ENCODE results near the gene UBXN10. TPM values are rescaled to one million over a fixed set of nuclear protein-coding genes. Genes with fewer than 3 reads are reported as not detected.

The UBXN10 gene
- polyA plus RNA-seq, 3 donors: 5.6 to 6.9 (median 6.1) TPM

GRCh38 chr1:20180844-20181207 is 5.1 kb upstream of the UBXN10 start:
- no peak for DNase-seq (ENCODE audit: low read depth in 3 of 3, low spot score in 2 of 3)

DNA sequence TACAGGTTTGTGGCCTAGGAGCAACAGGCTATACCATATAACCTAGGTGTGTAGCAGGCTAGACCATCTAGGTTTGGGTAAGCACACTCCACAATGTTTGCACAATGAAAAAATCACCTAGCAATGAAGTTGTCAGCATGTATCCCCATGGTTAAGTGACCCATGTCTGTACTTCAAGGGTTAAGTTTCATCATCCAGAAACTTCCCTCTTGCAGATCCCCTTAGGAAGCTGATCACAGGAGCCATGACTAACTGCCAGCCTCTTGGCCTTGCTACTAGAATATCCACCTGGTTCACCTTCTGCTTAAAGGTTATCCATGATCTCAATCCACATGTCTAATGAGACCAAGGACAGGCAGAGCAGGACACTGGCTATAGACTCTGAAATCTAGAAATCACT is 3.5 kb upstream of the UBXN10 start:
- no peak for DNase-seq (ENCODE audit: low read depth in 3 of 3, low spot score in 2 of 3)

DNA sequence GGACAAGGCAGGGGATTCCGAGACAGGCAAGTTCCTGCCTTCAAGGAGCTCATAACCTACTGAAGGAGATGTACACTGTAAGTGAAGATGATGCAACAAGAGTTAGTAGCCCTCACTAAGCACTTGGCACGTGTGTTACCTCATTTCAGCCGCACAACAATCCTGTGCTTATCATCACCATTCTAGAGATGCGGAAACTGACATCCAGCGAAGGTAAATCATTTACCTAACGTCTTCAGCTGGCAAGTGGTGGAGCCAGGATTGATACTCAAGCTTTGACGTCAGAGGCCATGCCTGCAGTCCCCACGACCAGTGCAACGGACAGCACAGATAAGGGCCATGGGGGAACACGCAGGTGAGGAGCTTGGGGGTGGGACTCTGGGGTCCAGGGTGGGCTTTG is 2.9 kb upstream of the UBXN10 start:
- DNase-seq (ENCODE audit: low read depth in 3 of 3, low spot score in 2 of 3): no peak

DNA sequence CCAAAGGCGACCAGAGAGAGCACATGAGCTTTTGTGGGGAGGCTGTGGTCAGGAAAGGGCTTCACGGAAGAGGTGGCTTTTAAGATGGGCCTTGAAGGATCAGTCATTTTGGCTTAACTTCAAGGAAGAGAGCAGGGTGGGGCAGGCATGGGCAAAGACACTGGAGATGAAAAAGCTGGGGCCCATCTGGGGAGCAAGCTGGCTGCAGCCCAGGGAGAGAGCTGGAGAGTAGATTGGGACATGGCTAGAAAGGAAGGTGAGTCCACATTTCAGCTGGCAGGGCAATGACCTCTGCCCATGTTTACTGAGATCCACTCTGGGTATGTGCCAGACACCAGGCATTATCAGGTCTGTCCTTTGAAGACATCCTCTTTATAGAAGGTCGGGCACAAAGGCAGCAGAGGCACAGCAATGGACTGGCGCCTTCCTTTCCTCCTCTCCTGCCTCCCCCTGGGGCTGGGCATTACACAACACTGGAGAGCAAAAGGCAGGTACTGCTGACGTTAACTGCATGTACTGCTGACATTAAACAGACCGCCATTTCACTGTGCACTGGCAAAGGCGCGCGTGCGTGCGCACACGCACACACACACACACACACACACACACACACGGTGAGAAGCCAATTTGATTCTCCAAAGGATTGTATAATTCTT is 2.2 kb upstream of the UBXN10 start:
- no peak for DNase-seq (ENCODE audit: low read depth in 3 of 3, low spot score in 2 of 3)

DNA sequence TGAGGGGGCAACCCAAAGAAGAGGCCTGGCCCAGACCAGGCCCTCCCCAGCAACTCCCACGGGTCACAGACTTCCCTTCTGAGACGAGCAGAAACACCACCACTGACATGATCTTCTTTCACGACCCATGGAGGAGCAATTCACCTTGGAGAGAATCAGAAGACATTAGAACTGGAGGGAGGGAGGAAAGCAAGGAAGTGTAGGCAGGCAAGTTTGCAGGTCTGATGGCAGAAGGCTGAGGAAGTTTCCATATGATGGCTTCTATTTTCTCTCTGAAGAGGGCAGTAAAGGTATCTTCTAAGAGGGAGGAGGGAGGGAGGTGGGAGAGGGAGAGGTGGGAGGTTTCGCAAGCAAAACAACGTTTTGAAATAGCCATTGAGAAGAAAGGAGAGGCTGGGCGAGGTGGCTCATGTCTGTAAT is 1.4 kb upstream of the UBXN10 start:
- DNase-seq (ENCODE audit: low read depth in 3 of 3, low spot score in 2 of 3): no peak

DNA sequence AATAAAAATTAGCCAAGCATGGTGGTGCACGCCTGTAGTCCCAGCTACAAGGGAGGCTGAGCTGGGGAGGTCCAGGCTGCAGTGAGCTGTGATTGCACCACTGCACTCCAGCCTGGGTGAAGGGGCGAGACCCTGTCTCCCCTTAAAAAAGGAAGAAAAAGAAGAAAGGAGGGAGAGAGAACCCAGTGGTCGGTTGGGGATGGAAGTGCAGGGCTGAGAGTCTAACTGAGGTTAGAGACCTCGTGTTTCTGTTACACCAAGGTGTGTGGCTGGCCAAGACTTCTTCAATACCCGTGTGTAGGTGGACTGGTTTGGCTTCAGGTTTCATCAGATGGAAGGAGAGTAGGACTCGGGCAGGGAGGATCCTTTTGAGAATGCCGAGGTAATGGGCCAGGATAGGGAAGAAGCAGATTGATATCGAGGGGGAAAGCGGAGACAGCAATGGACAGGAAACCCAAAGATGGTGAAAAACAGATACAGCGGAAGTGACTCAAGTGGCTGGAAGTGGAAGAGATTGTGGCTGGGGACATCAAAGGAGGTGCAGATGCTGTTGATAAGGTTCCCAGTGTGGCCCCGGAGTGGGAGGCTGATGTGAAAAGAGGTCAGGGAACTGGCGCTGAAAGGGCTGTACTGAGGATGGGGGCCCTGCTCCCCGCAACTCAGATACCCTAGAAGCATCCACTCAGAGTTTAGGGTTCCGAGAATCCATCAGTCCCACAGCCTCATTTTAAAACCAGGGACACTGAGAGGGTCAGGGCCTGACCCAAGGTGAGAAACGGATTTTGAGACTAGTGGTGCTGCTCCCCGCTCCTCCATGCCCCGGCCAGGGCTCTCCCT is 681 bp upstream of the UBXN10 start:
- DNase-seq (ENCODE audit: low read depth in 3 of 3, low spot score in 2 of 3): no peak

DNA sequence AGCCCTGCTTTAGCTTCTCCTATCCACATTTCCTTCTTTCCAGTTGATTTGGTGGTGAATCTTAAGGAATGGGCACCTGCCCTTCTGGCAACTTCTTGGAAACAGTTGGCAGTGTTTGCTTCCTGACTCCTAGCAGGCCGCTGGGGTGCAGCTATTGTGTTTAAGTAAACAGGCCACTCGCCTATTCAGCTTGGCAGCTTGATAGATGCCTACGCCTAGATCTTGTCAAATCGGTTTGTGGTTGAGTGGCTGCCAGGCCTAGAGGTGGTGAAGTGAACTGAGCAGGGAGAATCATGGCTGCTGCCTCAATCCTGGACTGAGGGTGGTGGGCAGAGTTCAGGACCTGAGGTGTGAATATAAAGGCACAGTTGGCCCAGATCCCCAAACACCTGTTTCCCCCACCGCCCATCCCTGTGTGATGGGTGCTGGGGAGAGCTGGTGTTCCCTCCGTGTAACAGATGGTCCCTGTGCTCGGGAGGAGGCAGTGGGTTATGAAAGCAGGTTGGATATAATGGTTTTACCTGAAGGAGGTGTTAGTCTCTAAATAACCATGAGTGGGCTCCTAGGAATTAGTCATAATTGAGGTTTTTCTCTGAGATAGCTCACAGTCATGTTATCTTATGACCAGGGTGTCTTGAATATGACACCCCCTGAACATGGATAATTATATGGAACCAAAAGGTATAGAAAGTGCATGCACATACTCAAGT is 1.4 kb downstream of the UBXN10 start:
- no peak for DNase-seq (ENCODE audit: low read depth in 3 of 3, low spot score in 2 of 3)

DNA sequence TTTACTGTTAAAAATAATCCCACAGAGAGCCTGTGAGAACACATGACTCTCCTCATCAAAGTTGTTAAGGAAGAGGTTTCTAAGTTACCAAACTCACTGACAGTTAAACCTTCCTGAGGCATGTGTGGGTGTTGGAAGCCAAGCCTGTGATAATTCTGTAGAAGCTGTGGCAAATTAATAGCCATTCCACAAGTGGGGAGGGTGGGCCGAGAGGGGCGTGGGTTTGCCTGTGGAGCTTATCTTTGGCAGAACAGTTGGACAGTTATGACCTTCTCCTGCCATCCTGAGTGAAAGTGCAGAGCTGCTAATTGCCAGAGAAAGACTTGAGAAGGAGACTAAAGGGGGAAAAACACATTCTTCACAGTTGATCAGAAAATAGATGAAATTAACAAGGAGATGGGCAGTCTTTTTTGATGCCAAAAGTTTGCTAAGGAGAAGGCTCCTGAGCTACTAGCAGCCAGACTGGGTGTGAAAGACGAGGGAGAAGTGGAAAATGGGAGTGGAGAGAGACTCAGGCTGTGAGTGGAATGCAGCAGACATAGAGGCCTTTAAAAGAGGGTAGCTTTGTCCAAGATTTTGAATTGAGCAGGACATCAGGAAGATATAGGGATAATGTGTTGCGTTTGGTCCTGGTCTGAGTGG is 2.0 kb downstream of the UBXN10 start:
- no peak for DNase-seq (ENCODE audit: low read depth in 3 of 3, low spot score in 2 of 3)

DNA sequence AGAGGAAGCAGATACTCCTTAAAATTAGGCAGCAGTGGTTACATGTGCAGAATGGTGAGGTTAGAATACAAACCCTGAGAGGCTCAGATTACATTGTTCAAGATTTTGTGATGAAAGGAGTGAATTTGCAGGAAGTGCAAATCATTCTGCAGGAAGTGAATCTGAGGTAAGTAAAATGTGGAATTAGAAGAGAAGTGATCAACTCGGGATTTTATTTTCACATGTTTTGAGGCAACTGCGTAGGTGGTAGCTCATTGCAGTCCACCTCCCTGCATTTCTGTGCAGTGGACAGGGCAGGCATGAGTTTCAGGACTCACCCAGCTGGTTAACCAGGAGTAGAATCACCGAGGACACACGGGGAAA is 2.5 kb downstream of the UBXN10 start:
- DNase-seq (ENCODE audit: low read depth in 3 of 3, low spot score in 2 of 3): no peak

- DNase-seq (ENCODE audit: low read depth in 3 of 3, low spot score in 2 of 3): no peak
Observed at GRCh38 chr1:20189664-20190063, 3.8 kb downstream of the UBXN10 start.

DNA sequence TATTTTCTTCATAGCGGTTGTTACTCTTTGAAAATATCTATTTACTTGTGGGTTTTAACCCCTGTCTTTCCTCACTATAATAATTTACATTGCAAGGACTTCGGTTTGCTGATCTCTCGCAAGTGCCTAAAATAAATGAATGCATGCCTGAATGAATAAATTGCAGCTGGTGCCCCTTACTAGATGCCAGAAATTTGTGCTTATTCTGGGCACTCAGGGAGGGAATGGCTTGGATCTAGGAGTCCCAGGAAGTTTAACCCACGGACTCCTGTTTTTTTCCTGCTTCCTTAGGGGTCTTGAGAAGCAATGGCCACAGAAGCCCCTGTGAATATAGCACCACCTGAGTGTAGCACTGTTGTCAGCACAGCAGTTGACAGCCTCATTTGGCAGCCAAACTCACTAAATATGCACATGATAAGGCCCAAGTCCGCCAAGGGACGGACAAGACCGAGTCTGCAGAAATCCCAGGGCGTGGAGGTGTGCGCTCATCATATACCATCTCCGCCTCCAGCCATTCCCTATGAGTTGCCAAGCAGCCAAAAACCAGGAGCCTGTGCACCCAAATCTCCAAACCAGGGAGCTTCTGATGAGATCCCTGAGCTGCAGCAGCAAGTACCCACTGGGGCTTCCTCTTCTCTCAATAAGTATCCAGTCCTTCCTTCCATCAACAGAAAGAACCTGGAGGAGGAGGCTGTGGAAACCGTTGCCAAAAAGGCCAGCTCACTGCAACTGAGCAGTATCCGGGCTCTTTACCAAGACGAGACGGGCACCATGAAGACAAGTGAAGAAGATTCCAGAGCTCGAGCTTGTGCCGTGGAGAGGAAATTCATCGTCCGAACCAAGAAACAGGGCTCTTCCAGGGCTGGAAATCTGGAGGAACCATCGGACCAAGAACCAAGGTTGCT is 4.6 kb downstream of the UBXN10 start:
- no peak for DNase-seq (ENCODE audit: low read depth in 3 of 3, low spot score in 2 of 3)

- DNase-seq (ENCODE audit: low read depth in 3 of 3, low spot score in 2 of 3): no peak
Observed at GRCh38 chr1:20191266-20191825, 5.5 kb downstream of the UBXN10 start.

- no peak for DNase-seq (ENCODE audit: low read depth in 3 of 3, low spot score in 2 of 3)
Observed at GRCh38 chr1:20192364-20192763, 6.5 kb downstream of the UBXN10 start.

DNA sequence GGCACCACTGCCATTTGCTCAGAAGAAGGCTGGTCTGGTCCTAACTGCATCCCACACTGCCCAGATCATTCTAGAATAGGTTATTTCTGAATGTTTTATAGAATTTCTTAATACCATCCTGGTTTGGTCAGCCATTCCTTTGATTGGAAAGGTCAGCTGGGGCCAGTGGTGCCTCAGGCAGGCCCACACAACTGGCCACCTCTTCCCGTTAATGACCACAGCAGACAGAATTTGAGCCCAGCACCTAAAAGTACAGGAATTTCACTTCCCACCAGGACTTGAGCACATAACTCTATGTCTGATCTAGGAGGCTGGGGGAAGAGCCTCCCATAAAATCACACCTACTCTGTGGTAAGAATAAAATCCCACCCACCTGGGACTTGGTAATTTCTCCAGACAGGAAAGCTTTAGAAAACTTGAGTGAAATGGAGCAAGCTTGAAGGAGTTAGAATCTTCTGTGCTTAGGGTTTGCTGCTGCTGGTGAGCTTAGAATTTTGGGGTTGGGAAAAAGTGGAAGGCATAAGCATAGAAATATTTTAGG is 7.0 kb downstream of the UBXN10 start:
- no peak for DNase-seq (ENCODE audit: low read depth in 3 of 3, low spot score in 2 of 3)

DNA sequence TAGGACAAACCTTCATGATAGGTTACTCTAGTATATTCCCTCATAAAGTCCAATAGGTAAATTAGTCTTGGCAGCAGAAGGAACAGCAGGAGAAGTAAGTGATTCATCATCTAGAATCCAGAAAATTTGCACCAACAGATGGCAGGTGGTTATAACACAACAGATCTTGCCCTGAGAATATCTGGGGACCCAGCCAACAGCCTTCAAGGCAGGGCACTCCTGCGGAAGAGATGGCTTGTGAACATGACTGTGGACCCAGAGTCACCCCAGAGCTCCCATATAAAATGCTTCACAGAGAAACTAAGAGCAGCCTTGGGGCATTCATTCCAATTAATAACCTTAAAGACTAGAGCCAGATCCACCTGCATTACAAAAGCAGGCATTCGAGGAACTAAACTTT is 8.3 kb downstream of the UBXN10 start:
- no peak for DNase-seq (ENCODE audit: low read depth in 3 of 3, low spot score in 2 of 3)

DNA sequence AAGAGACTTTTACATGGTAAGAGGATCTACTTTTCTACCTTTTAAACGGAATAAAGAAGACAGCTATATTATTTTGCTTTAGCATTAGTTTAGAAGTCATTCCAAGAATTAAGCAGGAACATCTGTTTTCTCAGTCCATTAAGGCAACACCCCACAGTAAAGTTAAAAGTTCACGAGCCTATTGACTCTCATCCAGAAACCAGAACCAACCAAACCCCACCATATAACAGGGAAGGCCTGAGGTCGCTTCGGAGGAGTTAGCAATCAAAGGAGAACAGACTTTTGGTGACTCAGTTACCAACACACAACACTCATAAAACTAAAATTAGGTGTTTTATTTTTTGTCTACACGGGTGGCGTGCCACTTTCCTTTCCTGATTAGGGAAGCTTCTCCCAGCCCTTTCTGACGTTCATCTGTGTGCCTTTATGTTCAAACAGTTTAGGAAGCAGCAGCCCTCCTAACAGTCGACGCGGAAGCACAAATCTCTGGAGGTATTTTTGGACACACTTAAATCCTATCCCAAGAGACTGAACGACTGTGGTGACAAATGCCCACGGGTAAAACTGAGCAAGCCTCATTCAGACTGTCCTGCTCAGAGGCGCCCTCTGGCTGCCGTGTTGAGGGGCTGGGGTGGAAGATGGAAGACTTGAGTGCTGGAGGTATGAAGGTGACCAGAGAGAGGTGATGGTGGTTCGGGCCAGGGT is 9.0 kb downstream of the UBXN10 start:
- DNase-seq (ENCODE audit: low read depth in 3 of 3, low spot score in 2 of 3): no peak

- DNase-seq (ENCODE audit: low read depth in 3 of 3, low spot score in 2 of 3): no peak
Observed at GRCh38 chr1:20195462-20195780, 9.5 kb downstream of the UBXN10 start.

GRCh38 chr1:20197329-20197791 is 11.5 kb downstream of the UBXN10 start:
- no peak for DNase-seq (ENCODE audit: low read depth in 3 of 3, low spot score in 2 of 3)

DNA sequence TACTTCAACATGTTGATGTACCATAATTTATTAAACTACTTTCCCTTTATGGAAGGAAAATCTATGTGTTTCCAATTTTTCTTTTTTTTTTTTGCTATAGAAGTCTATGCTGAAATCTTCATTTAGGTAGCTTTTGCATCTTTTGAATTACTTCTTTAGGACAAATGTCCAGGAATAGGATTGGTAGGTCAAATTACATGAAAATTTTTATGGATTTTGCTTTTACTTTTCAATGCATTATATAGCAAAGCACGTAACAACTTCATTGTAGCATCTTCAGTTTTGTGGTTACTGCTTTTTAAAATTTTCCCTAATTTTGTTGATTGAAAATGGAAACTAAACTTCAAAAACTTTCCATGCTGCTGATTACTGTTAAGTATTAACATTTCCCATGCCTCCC is 12.4 kb downstream of the UBXN10 start:
- DNase-seq (ENCODE audit: low read depth in 3 of 3, low spot score in 2 of 3): no peak
